Measurements from ENCODE around the gene WIPI1. TPM values are rescaled to one million over a fixed set of nuclear protein-coding genes. Genes with fewer than 3 reads are reported as not detected.
"Not testable (repeated sequence)": the region's sequence is repeated elsewhere in the genome, so short reads cannot be mapped to it uniquely, and the experiment has no call there.

Gene WIPI1
- total RNA-seq, 1 experiment from 2014 or later = 49.5 TPM

DNA sequence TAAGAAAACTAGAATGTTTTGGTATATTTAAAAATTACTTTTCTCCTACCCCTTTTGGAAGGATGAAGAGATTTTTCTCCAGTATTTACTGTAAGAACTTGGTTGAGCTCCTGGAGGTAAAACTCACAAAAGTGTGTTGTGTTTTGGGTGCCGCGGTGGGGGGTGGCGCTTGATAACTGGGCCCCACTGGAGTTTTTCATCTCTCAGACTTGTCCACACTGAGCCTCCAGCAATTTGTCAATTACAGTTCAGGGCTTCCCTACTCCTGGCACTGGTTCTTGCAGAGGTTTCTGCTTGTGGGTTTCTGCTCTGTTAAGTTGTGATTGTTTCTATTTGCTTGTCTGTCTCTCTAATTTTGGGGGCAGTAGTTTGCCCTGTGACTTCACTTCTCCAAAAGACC, 40.0 kb downstream of the WIPI1 start:
- no peak for DNase-seq (ENCODE audit: low read depth)

DNA sequence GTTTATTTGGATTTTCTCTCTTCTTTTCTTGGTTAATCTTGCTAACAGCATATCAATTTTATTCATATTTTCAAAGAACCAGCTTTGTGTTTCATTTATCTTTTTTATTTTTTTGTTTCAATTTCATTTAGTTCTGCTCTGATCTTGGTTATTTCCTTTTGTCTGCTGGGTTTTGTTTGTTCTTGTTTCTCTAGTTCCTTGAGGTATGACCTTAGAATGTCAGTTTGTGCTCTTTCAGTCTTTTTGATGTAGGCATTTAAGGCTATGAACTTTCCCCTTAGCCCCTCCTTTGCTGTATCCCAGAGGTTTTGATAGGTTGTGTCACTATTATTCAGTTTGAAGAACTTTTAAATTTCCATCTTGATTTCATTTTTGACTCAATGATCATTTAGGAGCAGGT, 42.4 kb downstream of the WIPI1 start:
- not testable (repeated sequence) for DNase-seq (ENCODE audit: low read depth)

DNA sequence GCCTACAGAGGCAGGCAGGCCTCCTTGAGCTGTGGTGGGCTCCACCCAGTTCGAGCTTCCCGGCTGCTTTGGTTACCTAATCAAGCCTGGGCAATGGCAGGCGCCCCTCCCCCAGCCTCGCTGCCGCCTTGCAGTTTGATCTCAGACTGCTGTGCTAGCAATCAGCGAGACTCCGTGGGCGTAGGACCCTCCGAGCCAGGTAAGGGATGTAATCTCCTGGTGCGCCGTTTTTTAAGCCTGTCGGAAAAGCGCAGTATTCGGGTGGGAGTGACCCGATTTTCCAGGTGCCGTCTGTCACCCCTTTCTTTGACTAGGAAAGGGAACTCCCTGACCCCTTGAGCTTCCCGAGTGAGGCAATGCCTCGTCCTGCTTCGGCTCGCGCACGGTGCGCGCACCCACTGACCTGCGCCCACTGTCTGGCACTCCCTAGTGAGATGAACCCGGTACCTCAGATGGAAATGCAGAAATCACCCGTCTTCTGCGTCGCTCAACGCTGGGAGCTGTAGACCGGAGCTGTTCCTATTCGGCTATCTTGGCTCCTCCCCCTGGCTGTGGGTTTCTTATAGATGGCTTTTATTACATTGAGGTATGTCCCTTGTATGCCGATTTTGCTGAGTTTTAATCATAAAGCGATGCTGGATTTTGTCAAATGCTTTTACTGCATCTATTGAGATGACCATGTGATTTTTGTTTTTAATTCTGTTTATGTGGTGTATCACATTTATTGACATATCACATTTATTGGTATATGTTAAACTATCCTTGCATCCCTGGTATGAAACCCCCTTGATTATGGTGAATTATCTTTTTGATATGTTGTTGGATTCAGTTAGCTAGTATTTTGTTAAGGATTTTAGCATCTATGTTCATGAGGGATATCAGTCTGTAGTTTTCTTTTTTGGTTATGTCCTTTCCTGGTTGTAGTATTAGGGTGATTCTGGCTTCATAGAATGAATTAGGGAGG, 43.4 kb downstream of the WIPI1 start:
- DNase-seq (ENCODE audit: low read depth) = not testable (repeated sequence)

DNA sequence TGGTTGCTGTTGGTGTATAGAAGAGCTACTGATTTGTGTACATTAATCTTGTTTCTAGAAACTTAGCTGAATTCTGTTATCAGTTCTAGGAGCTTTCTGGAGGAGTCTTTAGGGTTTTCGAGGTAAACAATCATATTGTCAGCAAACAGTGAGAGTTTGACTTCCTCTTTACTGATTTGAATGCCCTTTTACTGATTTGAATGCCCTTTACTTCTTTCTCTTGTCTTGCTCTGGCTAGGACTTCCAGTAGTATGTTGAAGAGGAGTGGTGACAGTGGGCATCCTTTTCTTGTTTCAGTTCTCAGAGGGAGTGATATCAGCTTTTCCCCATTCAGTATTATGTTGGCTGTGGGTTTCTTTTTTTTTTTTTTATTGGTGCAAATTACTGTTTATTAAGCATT, 49.6 kb downstream of the WIPI1 start:
- DNase-seq (ENCODE audit: low read depth) = not testable (repeated sequence)

DNA sequence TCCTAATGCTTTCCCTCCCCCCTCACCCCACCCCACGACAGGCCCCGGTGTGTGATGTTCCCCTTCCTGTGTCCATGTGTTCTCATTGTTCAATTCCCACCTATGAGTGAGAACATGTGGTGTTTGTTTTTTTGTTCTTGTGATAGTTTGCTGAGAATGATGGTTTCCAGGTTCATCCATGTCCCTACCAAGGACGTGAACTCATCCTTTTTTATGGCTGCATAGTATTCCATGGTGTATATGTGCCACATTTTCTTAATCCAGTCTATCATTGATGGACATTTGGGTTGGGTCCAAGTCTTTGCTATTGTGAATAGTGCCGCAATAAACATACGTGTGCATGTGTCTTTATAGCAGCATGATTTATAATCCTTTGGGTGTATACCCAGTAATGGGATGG, 53.5 kb downstream of the WIPI1 start:
- DNase-seq (ENCODE audit: low read depth) = not testable (repeated sequence)

DNA sequence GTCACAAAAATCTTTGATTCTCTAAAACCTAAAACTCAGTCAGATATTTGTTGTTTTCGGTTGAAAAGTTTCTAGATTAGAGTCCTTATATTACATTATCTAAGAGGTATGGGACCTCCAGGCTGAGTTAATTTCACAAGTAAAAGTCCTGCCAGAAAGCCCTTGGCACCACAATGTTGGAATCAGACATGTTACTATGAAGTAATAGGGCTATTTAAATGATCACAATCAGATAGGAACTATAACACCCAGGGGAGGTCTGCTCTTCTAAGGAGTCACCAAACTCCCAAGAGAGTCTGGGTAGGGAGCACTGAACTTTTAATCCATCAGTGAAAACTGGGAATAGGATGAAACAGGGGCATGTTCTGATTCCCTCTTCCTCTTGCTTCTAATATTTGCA, 54.2 kb downstream of the WIPI1 start:
- DNase-seq (ENCODE audit: low read depth) = no peak

DNA sequence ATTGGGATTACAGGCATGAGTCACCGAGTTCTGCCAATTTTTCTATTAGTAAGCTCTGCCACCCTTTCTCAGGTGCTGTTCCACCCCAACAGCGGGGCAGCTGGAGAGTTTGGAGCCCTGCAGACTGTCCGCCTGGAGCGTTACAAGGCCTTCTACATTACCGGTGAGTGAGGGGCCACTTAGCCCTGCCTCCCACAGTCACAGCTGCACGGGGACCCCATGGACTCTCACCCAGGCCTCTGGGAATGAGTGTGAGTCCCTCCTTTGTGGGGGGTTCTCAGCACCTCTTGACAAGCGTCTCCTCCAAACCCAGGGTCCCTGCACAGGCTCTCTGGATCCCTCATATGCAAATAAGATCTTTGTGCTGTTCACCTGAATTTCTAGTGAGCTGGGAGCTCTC, 56.0 kb downstream of the WIPI1 start:
- DNase-seq (ENCODE audit: low read depth) = no peak

DNA sequence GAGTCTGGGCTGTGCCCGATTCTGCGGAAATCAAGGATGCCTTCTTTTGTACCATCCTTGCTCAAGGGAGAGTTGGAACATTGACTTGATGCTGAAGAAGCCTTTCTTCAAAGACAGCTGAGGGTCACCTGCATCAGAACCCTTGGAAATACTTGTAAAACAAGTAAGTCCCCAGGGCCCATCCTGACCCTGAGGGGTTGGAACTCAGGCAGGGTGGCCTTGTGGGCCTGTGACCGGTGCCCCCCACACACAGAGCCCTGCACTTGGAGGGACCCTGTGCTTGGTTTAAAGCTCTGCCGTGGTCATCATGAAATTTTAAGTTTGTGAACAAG, 56.9 kb downstream of the WIPI1 start:
- no peak for DNase-seq (ENCODE audit: low read depth)

DNA sequence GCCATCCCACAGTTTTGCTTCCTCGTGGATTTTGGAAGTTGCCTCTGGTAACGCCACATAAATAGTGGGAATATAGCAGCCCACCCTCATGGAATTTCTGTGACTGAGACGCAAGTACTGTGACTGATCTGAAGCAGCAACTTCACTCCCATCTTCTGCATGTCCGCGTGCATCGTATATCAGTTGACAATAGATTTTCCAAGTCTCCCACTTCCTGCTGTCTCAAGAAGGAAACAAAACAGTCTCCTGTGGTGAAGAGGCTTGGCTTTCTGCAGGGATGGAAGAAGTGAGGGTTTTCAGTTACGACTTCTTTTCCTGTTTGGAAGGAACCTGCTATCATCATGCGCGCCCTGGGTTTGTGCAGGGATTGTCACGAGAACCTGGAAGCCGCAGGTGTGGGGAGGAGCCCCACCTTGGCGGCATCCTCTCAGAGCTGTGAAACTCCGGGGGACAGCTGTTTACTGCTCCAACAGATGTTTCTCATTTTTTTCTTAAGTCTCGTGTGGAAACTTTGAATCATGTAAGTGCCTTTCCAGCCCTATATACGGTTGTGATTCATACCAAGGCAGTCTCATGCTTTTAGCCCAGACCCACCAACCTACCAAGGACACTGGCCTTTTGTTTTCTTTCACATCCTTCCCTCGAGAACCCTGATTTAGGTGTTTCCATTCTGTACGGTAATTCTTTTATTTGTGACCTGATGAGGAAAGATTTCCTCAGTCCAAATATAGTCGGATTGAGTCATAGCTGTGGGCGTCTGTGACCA, 57.5 kb downstream of the WIPI1 start:
- peak; percentile 78 for DNase-seq (ENCODE audit: low read depth)

DNA sequence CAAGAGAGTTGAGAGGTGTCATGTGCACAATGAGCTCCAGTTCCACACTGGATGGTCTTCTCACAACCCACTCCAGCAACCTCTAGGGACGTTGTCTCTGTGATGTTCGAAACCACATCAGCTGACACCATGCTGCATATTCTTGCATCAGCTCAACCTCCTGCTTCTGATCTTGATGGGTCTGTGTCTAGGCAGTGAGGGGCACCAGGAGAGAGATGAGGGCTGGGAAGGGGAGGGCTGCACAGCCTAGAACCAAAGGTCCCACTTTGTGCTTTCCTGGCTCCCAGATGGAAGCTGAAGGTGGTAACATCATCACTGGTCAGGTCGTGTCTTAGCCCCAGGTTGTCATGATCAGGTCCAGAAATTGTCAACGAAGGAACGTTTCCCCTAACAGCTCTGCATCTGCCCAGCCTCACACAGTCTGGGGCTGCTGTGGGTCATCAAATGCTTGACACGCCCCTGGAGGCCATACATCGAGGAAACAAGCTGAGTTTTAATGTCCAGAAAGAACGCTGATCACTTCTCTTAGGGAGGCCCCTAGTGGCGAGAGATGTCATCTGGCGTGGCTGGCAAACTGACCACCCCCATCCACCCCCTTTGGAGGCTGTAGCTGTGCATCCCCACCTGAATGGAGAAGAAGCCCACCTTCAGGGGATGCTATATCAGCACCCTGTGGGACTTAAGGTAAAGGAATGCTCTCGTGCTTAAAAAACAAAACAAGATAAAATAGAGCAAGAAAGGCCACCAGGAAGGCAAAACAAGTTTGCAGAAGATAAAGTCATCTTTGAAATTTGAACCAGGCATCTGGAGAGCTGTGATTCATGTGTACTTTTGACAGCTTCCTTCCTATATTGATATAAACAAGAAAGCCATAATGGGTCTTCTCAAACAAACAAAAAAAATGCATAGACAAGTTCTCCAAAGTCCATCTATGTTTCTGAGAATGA, 58.3 kb downstream of the WIPI1 start:
- peak; percentile 82 for DNase-seq (ENCODE audit: low read depth)

DNA sequence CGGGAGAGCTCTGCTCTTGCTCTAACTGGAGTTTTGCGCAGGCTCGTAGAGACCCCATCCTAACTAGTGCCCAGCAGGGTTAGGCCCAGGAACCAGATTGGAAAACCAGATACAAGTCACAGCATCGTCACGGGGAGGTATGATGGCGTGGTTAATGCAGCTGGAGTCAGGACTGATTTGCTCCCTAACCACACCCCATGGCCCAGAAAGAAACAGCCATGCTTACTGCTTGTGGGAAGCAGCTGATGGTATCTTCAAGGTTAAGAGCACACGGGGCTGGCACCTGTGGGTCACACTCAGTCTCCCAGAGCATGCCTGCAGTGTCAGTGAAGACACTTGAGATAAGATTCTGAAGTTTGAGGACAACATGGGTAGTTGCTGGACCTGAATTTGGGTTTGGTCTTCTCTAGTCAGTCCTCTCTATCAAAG, 60.2 kb downstream of the WIPI1 start:
- no peak for DNase-seq (ENCODE audit: low read depth)

DNA sequence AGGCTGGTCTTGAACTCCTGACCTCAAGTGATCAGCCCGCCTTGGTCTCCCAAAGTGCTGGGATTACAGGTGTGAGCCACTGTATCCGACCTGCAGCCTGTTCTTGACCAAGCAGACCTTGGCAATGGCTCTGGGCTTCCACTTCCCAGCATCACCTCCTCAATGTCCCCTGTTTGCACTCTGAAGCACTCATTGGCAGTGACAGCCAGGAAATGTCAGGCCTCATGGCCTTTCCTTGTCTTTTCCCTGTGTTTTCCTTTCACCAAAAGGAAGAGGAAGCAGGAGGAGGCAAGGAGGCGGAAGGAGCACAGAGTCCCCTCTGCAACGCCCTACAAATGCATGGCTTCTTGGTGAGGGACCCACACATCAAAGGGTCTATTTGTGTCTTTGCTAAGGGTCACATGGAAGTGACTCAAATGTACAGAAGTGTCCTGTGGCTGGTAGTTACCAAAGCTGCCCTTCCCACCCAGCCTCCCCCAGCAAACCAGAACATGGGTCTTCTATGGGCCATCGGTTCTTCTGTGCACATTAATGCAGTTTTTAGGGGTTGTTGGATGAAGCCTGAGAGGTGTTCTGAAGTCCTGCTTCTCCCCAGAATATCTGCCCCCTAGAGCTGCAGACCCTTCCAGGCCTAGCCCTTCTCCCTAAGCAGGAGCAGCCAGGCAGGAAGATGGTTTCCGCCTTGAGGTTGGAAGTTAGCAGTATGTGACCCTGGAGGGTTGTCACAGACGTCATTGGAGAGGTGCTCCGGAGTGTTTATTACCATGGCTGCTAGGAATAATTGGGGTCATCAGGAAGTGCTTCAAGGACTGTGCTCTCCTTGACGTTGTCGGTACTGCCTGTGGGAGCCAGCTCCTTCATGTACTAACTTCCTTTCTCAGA, 60.8 kb downstream of the WIPI1 start:
- DNase-seq (ENCODE audit: low read depth) = no peak

DNA sequence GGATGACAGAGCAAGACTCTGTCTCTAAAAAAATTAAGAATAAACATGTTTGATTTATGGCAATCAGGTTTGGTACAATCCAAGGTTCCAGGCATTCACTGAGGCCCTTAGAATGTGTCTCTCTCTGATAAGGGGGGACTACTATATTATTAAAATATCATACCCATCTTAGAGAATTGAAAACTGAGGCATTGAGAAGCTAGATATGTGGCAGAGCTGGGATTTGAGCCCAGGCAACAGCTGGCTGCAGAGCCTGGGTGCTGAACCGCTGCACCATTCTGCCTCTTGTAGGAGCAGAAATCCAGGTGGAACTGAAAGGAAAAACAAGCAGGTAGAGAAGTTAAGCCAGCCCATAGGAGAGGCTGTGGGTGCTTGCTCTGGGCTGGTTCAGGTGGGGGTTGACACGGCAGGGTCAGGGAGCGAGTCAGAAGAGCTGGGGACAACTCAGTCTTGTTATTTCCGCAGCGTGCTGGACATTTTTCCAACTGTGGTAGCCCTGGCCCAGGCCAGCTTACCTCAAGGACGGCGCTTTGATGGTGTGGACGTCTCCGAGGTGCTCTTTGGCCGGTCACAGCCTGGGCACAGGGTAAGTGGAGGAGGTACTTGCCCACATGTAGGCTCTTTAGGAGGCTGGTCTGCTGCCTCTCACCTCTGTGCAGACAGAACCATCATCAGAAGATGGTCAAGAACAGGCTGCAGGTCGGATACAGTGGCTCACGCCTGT, 62.5 kb downstream of the WIPI1 start:
- no peak for DNase-seq (ENCODE audit: low read depth)

DNA sequence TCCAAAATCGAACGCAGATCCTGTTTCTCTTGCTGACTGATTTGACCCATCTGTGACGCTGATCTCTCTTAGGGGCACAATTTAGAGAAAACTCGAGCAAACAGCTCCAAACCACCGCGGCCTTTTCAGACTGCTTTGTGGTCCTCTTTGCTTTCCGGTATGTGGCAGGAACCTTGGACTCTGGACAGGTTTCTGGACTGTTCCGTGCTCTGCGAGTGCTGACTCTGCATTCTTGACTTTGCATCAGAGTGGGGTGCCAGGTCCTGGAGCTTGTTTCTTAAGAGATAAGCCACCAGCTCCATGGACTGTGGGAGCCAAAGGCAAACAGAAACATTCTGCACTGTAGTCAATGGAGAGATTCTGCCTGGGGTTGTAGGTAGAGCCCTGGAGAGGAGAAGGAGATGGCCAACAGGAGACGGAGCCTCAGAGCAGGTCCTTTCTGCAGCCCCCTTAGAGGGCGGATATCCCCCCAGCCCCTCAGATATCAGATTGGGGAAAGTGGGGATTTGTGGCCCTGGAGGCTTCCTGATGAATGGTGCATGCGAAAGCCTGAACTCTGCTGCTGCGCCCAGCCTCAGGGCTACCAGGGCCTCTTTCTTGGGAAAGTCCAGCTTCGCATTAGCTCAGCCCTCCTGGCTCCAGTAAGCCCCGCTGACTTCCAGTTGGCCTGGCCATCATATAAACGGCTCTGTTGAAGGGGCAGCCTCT, 65.6 kb downstream of the WIPI1 start:
- DNase-seq (ENCODE audit: low read depth) = no peak

DNA sequence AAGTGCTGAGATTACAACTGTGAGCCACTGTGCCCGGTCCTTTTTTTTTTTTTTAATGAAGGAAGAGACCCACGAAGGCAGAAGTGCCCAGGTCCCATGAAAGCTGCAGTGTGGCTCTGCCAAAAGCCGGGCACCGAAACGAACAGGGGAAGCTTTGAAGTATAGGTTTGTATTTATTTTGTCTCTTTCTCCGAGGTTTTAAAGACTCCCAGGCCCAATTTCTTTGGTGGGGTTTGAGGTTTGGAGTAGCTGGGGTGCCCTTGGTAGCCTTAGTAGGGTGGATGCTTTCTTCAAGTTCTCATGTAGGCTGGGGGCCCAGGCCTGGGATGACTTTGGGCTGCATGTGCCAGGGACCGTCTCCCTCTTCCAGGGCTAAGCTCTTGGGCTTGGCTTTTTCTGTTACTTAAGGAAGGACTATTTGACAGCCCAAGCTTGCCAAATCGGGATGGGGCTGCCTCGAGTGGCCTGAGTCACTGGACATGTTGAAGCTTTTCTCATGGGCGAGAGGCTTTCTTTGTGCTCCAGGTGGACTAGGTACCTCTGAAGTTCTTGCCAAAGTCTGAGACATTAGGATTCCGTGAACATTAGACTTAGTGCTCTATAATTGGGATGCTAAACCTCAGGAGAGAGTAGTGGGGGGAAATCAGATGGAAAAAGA, 66.3 kb downstream of the WIPI1 start:
- no peak for DNase-seq (ENCODE audit: low read depth)

DNA sequence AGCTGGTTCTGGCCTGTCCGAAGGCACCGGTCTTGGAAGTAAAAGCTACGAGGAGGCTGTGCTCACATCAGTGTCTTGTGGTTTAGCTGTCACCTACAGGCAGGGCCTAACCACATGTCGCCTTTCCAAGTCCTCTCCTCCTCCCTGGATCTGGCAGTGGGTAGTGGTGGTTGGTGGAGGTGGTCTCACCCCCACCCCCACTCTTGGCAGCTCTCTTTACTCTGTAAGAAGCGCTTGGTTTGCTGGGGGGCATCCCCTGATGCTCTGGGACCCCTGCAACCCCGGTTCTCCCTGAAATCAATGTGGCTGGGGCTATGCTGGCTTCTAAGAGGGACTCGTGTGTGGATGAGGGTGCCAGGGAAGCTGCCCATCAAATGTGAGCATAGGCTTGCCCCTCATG, 68.3 kb downstream of the WIPI1 start:
- peak; percentile 26 for DNase-seq (ENCODE audit: low read depth)

DNA sequence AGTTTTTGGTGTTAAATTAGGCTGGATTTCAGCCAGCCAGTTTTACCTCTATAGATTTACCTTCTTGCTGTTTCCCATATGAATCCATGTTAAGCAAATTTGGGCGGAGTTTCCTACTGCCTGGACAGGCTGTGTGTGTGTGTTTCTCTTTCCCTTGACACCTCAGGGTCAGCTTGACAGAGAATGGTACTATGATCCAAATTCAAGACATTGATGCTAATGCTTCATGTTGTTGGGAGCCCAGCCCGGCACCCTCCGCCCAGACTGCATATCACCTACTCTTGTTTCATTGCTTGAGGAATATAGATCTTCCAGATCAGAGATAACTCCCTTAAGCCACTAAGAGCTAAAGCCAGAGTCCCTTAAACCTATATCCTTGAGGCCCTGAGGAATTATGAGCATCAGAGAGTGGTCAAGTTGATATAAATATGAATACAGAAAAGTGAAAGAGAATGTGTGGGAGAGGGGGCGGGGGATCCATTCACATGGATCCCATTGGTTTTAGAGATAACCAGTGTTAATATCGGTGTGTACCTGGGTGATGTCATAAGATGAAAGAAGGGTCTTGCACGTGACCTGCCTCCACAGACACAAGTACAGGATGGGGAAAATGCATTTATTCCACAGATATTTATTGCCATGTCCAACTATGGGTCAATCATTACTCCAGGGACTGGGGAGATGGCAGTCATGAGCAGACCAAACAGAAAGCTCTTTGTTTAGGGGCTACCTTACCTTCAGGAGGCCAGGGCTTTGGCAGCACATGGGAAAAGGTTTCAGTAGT, 69.7 kb downstream of the WIPI1 start:
- DNase-seq (ENCODE audit: low read depth) = no peak
